ENCODE measurements around the gene NES.

NES gene

DNA sequence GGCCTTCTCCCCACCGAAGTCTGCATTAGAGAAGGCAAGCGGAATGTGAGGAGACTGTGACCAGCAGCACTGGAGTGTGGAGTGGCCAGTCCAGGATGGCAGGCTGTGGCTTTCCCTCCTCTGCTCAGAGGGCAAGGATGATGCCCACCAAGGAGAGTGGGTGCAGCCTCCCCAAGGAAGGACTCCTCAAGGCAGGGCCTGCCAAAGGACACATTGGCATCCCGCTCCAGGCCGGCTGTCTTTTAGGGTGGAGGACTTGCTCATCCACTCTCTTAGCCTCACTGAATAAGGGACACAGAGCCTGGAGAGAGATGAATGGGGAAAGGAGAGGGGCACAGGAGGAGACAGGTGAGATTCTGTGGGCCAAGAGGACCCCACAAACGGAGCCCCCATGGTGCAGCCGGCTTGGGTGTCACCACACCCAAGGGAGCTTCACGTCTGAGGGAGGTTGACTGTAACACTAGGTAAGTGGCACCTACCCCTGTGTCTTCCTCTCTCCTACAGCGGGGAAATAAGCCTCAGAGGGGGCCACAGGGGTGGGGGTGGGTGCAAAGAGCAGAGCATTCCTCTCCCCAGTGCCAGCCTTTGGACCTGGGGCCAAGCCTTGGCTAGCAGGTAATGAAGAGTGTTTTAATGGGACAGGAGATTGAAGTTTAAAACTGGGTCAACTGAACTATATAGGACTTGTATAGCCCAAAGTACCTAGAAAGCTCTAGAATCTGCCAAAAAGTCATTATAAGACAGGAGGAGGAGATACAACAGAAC lies 4.2 kb upstream of the NES start:
- no peak for DNase-seq (ENCODE audit: low read depth)

DNA sequence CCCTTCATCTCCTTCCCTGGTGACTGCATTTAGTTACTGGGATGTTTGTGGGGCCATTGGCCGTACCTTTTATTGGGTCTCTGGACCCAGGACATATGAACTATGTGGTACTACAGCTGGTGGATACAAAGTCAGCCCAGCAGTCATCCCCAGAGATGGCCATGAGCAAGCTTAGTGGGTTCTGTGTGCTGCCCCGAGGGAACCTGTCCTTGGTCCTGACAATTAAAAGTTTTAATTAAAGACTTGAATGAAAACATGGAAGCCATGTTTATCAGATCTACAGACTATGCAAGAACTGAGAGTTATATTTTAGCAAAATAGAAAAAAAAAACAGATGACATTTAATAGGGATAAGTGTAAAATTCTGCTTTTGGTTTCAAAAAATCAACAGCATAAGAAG lies 2.8 kb upstream of the NES start:
- no peak for DNase-seq (ENCODE audit: low read depth)

DNA sequence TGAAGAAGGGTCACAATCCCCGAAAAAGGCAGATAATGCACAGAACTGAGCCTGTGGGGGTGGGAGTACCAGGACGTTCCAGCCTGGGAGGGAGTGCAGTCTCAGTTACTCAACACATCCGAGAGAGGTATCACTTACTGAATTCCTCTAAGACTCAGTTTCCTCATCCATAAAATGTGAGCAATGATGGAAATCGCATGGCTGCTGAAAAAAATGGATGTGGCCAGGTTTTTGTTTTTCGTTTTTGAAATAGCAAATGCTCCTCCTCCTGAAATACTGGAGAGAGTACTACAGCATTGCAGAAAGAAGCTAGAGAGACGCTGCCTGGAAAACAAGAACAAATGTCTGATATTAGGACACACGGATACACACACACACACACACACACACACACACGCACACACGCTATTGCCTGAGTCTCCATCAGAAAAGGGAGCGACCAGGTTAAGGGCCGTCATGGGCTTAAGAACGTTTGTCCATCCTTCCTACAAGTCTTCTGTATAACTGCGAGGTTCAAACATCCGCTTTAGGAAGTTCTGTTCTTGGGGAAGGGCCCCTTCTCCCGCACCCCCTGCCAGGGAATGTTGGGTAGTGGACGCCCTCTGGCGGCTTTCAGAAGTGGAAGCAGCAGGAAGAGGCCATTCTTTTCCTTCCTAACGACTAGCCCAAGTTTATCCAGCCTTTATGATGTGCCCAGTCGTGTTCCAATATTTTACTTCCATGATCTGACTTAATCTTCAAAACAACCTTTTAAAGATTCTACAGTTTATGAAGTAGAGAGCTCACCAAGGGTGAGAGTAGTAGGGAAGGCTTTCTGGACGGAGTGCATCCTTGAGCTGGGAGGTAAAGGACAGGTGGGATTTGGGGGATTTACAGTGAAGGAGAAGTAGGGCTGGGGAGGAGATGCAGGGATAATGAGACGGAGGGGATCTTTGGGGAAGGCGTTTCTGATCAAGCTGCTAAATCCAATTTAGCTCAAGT lies 699 bp upstream of the NES start:
- no peak for DNase-seq (ENCODE audit: low read depth)

- no peak for DNase-seq (ENCODE audit: low read depth)
Measured at GRCh38 chr1:156676114-156676819, 940 bp downstream of the NES start.

DNA sequence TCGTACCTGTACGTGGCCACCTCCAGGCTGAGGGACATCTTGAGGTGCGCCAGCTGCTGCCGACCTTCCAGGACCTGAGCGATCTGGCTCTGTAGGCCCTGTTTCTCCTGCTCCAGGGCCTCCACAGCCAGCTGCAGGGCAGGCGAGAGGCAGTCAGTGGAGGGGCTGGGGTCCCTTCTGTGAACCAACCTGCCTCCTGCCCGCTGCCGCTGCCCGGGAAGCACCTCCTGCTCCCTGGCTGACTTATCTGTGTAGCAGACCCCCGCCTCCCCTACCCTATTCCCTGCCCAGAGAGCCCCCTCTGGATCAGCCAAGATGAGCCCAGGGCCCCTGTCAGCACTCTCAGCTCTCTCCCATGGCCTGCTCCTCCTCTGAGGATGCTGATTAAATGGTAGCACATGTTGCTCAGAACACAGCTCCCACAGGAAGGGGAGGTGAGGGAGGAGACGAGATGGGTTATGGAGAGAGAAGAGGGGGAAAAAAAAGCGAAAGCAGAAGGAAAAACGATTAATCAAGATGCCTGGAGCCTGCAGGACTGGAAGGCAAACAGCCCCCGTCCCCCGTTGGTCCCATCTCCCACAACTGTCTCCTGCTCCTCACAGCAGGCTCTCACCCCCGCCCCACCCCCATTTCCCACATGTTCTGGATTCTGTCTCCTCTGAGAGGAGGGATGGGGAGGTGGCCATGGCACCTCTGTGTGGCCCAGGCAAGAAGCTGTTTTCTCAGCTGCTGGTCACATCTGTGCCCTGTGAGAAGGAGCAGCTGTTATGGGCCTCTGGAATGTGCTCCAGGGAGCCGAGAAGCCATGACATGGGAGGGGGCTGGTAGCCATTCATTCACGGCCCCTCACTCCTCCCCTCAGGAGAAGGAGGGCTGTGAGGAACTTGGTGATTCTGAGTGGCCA lies 1.7 kb downstream of the NES start:
- DNase-seq (ENCODE audit: low read depth) = no peak

DNA sequence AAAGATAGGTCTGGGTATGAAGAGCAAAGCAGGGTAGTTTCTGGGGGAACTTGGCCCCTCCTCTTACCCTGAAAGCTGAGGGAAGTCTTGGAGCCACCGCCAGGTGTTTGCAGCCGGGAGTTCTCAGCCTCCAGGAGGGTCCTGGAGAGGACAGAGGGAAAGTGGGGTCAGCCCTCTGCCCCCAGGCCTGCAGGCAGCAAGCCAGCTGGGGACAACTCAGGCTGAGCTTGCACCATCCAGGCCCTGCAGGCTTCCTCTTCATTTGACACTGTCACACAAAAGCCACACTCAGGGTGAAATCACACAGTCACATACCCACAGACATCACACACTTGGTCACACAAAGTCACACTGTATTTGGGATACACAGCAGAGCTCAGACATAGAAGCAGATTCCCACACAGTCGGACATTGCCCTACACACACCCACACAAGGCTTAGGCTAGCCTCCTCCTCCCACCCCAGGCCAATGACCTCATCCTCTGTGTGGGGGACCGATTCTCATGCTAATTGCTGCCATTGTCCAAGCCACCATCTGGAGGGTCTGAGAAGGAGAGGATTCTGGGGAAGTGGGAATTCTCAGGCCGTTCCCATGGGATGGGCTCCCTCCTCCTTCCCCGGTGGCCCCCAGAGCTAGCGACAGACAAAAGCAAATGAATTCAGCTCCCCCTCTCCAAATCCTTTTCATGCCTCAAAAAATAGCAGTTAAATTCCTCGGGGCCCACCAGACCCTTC lies 3.7 kb downstream of the NES start:
- no peak for DNase-seq (ENCODE audit: low read depth)

- no peak for DNase-seq (ENCODE audit: low read depth)
Measured at GRCh38 chr1:156671804-156672203, 5.4 kb downstream of the NES start.

GRCh38 chr1:156670791-156671190 lies 6.4 kb downstream of the NES start:
- no peak for DNase-seq (ENCODE audit: low read depth)

GRCh38 chr1:156670359-156670758 lies 6.8 kb downstream of the NES start:
- no peak for DNase-seq (ENCODE audit: low read depth)

DNA sequence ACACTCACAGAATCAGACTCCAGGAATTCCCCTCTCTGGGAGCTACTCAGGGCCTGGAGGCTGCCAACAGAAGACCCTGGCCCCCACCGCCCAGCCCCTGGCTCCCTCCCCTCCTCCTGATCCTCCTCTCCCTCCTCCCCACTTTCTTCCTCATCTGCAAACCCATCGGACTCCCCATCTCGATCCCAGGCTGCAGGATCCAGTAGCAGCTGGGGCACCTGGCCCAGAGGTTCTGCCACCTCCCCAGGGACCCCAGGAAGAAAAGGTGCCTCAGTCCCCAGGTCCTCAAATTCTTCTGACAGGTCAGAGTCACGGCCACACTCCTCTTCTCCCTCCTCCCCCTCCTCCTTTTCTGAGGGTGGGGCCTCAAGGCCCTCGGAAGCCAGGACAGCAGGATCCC lies 7.4 kb downstream of the NES start:
- no peak for DNase-seq (ENCODE audit: low read depth)

- no peak for DNase-seq (ENCODE audit: low read depth)
Measured at GRCh38 chr1:156668801-156669637, 8.2 kb downstream of the NES start.

DNA sequence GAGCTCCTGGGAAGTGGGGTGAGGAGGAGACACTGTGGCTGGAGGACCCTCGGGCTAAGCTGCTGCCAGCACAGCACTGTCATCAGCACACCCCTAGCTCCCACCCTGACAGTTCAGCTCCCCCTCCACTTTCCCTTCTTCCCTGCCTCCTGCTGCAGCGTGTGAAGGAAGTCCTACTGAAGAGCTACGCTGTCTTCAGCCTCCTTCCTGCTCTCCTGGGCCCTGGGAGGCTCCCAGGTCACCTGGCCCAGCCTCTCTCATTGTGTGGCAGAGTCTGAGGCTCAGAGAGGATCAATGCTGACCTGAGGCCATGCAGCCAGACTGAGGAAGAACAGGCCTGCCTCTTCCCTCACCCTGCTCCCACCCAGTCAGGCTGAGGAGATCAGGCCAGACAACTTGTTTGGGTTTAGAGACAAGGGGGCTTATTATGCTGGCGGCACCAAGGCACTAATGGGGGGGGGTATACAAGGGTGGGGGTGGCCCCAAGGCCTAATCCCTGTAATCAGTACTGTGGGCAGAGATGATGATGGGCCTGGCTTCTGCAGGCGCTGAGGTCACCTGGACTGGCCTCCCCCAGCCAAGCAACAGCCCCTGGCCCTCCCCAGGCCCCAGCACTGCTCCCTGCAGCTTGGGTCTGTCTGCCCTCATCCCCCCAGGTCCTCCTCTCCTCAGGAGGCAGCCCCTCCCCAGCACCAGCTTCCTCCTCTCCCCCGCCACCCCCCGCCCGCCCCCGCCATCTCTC lies 9.1 kb downstream of the NES start:
- DNase-seq (ENCODE audit: low read depth) = no peak

GRCh38 chr1:156667610-156667967 lies 9.6 kb downstream of the NES start:
- no peak for DNase-seq (ENCODE audit: low read depth)

- no peak for DNase-seq (ENCODE audit: low read depth)
Measured at GRCh38 chr1:156666862-156667609, 10.2 kb downstream of the NES start.

DNA sequence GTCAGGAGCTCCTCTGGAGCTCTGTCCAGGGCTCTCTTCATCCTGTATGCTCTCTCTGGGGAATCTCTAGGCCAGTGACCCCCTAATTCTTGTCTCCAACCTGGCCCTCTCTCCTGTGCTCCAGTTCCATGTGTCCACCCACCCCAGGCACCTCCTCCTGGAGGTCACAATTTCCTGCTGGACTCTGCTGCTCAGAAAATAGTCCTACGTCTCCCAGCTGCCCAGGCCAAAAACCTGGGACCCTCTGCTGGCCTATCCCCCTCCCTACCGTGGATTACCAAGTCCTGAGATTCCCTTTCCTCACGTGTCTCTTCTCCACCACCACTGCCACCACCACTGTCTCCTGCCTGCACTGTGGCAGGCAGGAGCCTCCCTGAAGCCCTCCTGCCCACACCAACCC lies 11.7 kb downstream of the NES start:
- no peak for DNase-seq (ENCODE audit: low read depth)

DNA sequence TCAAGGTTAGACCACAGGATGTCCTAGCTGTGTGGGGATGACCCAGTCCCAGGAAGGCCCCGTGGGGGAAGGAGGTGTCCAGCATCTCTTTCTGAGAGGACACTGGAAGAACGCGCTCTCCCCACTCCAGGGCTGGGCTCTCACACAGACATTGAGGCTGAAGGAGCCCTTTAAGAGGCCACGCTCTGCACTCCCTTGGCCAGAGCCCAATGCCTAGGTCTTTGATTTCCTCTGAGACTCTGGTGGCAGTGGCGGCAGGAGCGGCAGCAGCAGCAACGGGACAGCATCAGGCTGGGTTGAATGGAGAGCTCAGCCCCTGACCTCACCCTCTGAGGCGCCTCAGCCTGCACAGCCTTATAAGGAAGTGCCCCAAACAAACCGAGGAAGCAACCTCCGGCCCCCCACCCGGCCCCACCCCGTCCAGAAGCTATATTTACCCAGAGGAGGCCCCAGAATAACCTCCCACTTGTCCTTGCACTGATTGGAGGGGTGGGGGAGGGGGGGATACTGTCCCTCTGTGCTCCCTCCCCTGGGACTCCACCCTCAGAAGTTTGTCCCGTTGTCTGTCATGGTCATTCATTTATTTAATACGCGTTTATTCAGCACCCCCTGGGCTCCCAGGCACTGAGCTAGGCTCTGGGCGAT lies 12.3 kb downstream of the NES start:
- DNase-seq (ENCODE audit: low read depth) = no peak

DNA sequence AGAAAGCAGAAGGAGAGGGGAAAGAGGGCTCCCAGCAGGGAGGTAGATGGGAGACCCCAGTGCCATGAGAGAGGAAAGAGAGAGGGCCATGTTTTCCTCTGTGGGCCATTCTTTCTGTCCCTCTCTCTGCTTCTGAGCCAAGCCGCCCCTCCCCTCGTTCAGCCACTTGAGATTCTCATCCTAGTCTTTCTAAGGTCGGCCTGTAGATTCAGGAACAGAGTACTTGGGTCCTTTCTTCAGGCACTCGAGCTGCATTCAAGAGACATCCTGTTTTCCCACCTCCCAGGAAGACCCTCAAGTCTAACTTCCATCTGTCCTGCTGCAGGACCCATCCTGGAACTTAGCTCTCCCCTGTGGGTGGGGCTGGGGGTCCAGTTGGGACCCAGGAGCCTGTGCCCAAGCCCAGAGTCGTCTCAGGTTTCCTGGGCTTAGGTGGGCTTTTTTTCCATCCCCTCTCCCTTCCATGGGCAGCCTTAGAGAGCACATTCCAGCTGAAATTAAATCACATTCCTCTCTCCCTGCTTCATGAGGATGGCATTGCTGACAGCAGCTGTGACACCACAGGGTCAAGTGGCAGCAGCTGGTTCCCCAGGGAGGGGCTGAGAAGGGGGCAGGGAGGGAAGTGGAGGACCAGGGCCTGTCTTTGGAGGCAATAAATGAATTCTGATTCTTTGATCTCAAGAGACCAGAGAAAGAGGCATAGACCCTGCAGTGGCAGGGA lies 13.0 kb downstream of the NES start:
- no peak for DNase-seq (ENCODE audit: low read depth)
